ENCODE data around the gene NME9.

Gene NME9

DNA sequence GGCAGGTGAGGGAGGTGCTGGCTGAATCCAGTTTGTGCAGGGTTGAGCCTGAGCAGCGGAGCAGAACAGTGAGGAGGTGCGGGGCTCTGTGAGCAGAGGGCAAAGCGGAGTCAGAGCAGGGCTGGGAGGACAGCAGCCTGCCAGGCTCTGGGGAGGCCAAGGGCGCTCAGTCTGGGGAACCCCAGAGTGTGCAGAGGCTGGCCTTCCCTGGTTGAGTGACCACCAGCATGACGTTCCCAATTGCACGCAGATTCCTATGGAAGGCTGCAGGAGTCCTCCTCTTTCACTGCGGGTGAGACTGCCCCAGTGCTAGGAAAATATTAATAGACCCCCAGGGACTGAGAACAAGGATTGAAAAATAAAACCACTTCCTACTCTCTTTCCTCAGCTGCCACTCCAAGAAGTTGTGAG lies 31.9 kb upstream of the NME9 start:
- no peak for DNase-seq

DNA sequence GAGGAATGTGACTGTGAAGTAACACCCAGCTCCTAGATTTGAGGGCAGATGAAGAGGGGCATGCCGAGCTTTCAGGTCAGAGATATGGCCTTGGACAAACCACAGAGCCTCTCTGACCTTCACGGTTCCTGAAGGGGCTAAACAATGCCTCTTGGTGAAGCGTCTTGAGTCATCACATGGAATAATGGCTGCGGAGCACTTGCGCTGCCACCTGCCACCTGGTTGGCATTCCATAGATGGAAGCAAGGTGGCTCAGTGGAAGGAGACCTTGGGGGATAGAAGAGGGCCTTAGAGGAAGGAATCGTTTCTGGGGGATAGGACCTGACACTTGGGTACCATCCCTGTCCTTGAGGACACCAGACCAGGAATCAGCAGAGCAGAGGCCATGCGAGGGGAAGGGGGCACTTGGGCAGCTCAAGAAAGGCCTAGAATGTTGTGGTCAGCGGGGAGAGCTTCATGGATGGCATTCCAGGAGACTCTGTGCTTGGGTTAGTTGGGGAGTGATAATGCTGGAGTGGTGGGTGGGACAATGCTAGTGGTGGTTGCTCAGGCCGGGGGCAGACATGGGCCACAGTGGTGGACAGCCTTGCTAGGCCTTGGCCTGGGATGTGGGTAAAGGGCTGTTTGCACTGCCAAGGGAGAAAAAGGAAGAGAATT lies 31.3 kb upstream of the NME9 start:
- DNase-seq: no peak

DNA sequence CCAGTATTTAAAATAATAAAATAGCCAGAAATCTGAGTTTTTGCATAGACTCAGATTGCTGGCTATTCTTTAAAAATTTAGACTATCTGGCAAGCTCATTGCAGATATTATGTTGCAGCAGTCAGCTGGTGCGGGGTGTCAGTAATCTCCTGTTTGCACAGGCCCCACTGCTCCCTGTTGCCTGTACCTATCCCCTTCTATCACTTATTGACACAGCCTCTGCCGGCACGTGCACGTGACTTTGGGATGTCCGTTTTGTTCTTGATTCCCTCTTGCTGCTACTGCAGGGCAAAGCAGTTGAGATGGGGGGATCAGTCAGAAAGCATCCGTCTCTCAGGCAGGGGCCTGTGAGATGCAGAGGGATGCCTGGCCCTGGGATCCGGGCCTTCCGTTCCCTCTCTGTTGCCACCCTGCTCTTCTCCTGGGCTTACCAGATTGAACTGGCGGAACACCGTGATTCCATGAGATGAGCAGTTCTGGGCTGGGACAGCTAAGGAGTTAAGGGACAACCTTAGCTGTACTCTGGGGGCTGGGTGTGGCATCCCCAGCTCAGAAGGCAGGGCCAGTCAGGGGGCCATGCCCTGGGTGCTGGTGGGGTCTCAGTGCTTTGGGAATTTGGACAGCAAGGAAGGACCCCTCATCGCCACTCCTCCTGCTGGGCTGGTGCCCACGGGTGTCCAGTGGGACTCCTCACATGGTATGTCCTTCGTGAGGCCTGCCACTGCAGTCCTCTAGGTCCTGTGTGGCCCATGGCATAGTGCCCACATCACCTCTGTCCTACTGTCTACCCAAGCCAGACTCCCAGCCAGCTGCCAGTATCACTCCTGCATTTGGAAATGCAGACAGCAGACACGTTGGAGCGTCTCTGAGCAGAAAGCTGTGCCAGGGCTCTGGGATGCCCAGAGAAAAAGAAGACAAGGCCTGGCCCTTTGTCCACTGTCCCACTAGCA lies 30.5 kb upstream of the NME9 start:
- no peak for DNase-seq

DNA sequence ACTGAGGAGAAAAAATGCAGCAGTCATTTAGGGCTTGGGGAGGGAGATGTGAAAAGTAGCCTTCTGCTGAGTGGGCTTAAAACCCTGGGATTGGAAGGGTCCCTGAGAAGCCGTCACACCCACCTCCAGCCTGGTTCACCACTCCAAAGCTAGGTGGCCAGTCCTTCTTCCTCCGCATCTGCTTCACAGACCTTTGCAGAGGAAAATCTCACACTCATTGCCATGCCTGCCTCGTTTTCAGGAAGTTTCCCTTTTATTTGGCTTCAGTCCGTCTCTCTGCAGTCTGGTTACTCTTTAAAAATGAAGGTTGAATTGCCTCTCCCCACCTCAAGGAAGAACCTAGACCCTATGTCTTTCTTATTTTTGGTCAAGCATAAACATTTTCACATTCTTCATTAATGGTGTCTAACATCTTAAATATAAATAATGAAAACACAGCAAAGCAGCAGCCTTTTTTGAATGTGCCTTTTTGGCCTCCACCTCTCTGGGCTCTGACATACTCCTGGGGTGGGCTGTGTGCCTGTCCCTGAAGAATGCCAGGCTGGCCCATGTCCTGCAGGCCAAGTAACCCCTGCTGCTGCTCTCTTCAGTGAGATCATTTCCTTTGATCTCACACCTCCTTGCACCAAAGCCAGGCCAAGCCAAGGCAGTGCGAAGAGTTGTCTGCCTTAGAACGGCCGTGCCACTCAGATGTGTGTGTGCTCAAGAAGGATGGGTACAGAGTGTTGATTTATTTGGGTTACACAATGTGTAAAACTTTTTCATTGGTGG lies 29.7 kb upstream of the NME9 start:
- no peak for DNase-seq

DNA sequence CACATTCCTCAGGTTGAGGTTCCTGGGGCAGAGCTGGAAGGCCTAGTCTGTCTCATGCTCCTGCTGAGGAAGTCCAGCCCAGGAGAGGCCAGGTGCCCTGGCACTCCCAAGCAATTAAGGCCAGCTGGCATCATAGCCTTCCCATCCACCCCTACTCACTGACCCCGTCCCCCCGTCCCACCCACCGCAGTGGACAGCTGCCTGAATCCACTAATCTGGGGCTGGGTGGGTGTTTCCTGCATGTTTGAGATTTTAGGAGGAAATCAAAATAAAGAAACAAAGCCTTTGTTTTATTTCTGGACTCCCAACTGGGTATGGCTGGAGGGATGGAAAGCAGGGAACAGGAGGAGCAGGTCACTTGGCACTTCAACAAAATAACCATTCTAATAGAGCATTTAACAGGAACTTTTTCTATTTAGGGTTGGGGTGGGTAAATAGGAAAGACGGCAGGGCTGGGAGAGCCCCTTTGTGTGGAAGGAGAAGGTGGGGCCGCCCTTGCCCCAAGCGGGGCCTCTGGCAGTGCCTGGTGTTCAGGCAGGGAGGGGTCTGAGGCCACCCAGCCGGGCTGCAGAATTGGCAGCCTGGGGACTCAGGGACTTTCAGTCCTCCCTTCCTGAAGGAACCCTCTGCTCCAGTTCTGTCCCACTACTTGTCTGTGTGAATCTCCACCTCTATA lies 27.2 kb upstream of the NME9 start:
- no peak for DNase-seq

DNA sequence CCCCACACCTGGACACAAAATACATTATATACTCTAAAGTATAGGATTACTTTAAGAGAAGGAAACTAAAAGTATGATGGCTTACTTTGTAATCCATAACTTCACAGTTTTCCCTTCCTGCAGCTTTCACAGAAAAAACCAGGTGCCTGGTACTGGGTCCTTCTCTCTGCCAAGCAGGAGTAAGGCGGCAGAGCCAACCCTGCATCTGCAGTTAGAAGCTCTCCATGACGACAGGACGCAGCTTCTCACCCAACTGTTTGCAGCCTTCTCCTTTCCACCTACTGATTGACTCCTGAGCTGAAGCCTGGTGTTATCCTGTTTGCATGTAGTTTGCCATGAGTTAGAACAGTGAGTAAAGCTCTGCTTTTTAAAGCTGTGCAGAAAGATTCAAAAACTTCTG lies 25.4 kb upstream of the NME9 start:
- DNase-seq: no peak

DNA sequence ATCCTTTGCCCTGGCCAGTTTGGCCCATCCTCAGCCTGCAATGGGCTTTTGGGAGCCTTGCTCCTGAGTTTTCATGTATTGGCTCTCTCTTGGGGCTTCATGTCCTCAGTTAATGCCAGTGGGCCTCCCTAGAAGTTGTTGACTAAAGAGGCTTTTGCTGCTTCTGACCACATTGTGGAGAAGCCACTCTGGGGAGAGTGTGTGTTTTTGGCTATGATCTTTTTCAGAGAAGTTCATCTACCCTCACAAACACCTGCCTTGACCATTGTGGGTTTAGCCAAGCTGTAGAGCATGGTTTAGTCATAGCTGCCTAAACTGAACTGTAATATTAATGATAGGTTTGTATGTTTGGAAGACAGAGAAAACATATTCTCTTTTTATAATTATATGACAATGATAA lies 24.7 kb upstream of the NME9 start:
- DNase-seq: no peak

DNA sequence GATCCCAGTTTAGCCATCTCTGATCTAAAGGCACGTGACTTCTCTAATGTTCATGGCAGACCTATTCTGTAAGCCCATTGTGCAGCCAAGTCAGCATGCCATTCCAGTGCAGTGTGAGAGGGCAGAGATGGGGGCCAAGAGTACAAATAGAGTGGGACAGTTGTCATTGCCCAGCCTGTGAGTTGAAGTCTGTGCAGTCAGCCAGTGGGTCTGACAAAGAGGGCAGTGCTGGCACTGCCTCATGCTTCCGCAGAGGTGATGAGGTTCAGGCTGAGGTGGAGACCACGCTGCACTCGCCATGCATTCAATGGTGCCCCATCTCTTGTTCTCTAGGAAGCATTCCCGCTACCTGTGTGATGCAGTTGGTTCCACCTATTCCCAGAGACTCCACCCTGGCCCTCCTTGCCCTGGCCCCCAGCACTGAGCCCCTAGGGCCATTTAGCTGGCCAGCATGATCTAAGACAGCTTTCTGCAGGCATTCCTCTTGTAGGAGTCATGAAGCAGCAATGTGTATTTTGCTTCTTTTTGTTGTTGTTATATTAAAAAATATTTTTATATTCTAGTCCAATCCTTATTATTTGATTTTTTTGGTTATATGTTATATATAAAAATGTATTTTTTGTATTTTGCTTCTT lies 22.4 kb upstream of the NME9 start:
- no peak for DNase-seq

DNA sequence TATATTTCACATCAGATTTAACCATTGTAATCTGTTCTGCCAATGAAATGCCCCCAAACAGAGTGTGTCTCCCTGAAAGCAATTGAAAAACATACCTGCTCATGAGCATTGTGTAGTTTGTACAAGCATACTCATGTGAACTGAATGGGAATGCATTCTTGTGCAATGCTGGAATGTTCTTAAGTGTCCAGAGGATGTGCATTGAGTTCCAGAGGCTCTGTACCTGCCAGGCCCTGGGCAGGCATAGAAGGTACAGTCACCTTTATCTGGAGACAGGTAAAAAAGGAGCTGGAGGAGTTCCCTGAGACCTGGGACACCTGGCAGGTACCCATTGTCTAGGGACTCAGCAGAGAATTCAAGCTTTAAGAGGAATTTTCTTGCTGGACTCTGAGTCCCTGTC lies 21.5 kb upstream of the NME9 start:
- DNase-seq: no peak

DNA sequence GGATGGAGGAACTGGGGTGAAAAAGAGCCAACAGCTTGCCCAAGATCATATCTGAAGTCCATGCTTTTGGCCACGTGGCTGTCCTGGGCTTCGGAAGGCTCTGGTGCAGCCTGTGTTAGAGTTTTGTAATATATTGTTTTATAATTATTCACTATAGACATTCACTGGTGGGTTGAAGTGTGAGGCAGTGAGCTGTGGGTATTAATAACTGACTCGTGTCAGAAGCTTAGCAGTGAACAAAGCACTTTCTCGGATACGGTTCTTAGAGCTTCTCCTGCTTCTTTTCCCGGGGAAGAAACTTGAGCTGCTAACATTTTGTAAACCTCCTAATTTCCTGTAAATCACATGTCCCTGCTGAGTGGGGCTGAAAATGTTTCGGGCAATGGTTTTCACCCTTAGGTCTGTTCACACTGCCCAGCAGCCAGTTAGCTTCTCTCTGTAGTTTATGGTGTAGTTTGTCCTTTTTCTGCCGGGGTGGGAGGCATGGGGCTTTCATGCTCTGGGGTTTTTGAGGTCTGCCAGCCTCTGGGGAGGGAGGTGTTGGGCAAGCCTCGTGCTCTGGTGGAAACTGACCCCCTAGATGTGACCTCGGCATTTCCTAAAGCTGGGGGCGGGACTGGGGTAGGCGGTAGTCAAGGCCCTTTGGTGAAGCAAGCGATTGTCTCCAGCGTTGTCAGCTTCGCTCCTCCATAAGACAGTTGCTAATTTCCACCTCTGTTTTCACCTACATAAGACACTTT lies 20.4 kb upstream of the NME9 start:
- no peak for DNase-seq

DNA sequence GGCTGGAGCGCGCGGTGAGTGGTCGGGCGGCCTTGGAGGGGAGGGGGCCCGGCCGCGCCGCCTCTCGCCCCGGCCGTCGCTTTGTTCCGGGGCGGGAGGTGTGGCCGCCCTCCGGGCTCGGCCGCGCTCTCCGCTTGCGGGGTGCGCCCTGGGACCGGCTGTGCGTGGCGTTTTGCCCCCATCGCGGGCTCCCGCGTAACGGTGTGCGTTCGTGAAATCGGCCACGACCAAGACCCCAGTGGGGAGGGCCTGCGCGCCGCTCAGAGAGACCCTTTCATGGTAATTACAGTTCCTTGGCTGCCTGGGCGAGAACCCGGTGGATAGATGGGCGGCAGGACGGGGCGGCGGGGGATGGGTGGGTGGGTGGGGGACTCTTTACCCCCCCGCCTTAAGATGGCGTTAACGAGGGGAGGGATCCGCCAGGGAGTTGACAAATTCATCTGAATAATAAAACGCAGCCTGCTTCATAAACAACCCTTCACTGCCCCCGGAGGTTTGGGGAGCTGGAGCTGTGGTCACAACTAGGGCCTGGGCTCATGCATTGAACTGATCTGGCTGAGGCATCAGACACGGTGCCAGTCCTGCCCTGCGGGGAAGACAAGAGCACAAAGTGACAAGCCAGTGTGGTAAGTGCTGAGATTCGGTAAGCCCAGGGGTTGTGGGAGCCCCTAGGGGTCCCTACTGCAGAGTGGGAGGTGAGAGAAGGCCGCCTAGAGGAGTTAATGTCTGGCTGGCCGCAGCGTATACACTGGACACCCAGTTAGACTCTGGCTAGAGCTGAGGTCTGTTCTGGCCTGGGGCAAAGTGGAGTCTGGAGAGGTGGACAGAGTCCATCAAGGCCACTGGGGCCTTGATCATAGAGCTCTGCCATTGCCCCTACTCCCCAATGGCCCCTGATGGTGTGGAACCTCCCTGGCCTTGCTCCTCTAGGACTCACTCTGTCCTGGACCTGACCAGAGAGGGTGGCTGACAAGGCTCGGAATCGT lies 19.4 kb upstream of the NME9 start:
- DNase-seq: no peak

DNA sequence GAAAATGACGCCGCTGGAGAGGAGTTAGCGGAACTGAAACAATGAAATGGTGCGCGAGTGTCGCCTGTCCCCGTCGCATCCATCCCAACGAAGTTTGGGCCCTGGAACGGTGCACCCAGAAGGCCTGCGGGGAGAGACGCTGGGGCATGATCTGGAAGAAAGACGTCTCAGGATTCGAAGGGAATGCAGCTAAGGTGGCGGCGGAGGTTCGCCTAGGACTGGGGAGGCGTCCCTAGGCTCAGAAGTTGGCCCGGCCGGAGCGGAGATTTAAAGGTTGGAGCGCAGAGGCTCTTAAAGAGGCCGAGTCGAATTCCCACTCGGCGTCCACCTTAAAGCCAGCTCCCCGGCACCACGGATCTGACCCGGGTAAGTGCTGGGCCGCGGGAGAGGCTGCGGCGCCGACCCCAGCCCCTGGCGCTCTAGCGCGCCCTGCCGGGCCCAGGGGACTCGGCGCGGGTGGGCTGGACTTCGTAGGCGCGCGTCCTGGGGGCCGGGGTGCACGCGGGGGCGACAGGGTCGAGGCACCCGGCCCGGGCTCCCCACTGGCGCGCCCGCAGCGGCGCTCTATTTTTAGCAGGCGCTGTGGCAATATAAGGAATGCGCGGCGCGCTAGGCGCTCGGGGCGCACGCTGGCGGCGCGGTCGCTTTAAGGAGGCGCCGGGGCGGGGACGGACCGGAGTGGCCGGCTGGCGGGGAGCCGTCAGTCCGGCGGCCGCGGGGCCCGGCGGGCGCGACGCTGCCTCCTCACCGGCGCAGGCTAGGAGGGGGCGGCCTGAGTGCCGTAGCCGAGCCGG lies 18.5 kb upstream of the NME9 start, which contains the start of gene MRAS:
Gene MRAS (plus strand): TSS at position 620 of the 794 bp plus-strand sequence. CDS start 24,305 bp downstream, outside the sequence.
- peak; percentile 26 for DNase-seq

DNA sequence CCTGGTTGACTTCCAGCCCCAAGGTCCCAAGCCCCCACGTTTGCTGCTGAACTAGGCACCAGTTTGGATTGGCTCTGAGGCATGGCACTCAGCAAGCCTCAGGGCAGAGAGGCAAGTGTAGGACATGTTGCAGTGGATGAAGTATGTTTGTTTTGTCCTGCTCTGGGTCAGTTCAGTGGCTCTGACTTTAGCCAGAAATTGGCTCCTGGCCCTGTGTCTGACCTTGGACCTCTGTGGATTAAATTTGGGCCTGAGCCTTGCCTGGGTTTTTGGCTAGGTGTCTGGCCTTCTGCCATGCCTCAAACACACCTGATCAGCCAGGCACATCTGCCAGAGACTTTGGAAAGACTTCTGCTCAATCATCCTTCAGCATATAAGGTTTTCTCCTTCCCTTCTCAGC lies 15.1 kb upstream of the NME9 start:
- no peak for DNase-seq

DNA sequence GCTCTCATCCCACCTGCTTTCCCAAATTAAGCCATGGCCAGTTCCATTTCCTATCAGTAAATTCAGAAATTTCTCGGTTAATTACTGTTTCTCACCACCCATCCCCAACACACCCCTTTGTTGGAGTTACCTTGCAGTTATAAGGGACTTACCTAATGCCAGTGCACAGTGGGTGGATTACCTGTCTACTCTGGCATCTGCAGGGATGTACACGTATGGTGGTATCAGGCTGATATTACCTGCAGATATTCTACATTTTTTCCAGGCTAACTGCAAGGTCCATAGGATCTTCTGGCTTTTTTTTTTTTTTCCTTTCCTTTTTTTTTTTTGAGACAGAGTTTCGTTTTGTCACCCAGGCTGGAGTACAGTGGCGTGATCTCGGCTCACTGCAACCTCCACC lies 10.9 kb upstream of the NME9 start:
- DNase-seq: no peak

DNA sequence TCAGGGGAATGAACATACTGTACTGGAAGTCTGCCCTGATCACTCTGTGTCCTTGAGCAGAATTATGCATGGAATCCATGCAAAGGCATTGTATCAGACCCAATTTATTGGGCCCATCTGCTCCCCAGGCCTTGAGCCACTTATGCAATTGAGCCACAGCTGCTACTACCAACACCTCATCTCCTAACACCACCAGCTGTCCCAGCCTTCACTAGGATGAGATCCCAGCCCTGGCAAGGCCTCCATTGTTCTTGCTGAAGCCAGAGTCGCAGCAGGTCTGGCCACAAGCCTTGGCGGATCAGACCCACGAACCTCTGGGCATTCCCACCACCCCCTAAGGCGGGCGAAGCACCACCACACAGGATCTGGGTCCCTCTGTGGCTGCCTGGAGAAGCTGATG lies 9.2 kb upstream of the NME9 start:
- DNase-seq: no peak

DNA sequence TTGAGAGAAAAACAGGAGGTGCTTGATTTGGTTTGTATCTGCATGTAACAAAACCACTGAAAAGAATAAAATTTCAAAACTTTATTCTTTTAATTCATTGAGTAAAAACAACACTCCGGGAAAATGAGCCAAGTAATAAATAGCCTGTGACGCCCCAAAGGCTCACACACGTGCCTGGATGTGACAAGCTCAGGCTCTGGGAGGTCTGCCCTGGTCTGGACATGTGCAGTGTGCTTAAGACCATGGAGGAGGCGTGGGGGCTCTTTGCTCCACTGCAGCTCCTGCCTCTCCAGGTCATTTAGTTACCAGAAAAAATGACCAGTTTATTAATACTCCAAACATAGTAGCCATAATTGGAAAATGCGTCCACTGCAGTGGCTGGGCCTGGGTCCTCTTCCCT lies 8.6 kb upstream of the NME9 start:
- no peak for DNase-seq

DNA sequence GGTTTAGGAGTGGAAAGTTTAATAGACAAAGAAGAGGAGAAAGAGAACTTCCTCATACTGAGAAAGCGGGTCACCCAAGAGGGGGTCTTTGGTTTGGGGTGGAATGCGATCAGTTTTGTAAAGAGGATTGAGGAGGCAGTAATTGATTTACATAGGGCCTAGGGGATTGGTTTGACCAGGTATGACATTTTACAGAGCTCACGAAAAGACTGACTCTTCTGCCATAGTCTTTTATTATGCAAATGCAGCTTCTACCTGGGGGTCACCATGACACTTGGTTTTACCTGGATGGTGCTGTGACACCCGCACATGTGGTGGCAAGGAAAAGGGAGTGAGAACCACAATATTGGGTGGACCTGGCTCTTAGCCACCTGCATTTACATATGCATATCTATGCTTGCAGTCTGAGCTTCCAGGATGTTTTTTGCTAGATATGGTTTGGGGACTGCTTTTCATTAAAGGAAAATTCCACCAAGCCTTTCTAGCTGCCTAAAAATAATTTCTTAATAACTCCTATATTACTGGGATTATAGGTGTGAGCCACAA lies 6.9 kb upstream of the NME9 start:
- no peak for DNase-seq

DNA sequence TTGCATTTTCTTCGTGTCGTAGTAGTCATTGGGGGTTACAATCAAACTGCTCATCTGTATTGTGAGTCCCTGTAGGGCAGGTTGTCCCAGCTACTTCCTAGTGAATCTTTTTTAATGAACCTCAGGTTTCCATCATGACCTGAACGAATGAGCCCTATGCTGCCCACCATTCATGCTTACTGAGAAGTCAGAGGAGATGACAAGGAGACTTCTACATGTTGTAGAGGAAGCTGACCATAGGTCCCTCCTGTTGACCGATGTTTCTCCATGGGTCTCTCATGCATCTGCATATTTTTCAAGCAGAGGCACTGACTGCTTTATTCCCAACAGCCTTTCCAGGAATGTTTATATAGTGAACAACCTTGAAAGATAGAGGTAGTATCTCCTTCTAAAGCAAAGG lies 5.0 kb upstream of the NME9 start:
- DNase-seq: no peak

DNA sequence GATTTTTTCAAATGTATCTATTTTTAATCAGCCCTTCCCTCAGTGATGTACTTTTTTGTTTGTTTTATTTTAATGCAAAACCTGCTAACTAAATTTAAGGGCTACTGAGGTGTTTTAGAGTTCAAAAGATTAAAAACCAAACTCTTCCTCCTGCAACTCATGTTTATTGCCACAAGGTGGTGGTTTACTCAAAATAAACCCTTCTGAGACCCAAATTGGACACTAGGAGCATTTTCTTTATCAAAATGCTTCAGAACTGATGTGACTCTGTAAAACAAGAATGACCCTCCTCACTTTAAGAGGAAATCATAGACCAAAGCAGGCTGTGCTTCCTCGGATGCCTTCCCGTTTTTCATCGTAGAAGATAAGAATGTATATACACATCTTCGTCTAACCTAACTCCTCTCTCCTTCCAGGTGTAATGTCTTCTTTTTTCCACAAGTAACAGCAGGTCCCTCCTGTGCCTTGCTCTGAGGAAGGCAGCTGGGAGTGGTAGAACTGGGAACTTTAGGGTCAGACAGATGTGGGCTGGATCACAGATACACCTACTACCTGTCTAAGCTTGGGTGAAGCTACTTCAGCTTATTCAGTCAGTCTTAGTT lies 2.9 kb upstream of the NME9 start:
- peak; percentile 18 for DNase-seq
